Smooth muscle cell of trachea (primary cell): ENCODE results near the gene USP17L11. TPM values are rescaled to one million over a fixed set of nuclear protein-coding genes. Genes with fewer than 3 reads are reported as not detected.

Source experiments
- total RNA-seq: library from RNA; depleted of rRNA; stranded (reverse); fragments of >200 nt; gene quantifications from 2 replicates; pipeline ENCODE4 v1.2.1, GENCODE V29; 2014

USP17L11 gene, protein sequence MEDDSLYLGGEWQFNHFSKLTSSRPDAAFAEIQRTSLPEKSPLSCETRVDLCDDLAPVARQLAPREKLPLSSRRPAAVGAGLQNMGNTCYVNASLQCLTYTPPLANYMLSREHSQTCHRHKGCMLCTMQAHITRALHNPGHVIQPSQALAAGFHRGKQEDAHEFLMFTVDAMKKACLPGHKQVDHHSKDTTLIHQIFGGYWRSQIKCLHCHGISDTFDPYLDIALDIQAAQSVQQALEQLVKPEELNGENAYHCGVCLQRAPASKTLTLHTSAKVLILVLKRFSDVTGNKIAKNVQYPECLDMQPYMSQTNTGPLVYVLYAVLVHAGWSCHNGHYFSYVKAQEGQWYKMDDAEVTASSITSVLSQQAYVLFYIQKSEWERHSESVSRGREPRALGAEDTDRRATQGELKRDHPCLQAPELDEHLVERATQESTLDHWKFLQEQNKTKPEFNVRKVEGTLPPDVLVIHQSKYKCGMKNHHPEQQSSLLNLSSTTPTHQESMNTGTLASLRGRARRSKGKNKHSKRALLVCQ
- total RNA-seq = not detected in 2 replicates

DNA sequence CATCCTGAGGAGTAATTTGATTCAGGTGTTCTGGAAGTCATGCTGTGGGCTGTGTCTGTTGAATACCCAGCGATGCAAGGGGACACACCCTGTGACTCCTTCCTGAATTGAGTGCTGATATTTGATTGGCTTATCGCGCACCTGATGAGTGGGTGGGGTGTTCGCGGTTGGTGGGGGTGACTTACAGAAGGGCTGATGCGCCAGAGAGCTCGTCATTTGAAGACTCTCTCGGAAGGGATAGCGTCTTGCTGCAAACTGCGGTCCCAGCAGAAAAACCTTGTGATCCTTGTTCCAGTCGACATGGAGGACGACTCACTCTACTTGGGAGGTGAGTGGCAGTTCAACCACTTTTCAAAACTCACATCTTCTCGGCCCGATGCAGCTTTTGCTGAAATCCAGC lies at the start of gene USP17L11:
Gene USP17L11 (plus strand): TSS at position 301 of the 400 bp plus-strand sequence. CDS start 0 bp downstream, at position 301.

DNA sequence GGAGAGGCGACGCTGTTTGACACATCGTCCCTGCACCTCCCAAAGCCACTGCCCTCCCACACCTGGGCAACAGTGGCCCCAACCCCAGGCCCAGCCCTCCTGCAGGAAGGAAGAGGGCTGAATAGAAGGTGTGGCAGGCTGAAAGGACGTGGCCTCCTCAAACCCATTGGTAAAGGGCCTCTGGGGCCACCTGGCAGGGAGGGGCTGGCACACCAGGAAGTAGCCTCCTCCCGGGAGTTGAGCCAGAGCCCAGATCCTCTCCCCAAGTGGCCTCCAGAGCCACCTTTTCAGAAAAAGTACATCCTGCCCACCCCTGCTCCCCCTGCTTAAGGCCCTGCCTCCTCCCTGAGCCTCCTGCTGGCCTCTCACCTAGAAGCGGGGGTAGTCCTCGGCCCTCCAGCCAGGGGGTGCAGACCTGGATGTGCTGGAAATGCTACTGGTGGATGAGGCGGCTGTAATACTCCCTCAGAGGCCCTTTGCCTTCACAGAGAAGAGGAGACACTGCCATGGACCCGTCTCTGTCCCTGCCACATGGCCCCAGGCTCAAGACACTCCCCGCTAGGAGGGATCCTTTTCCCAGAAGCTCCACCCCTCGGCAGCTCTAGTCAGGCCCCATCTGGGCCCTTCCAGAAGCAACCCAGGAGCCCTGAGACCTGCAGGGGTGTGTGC lies 45.3 kb upstream of the USP17L11 start, which contains the start of gene FAM90A26:
Gene FAM90A26 (plus strand): TSS at position 619 of the 669 bp plus-strand sequence. CDS start 2,764 bp downstream, outside the sequence.

DNA sequence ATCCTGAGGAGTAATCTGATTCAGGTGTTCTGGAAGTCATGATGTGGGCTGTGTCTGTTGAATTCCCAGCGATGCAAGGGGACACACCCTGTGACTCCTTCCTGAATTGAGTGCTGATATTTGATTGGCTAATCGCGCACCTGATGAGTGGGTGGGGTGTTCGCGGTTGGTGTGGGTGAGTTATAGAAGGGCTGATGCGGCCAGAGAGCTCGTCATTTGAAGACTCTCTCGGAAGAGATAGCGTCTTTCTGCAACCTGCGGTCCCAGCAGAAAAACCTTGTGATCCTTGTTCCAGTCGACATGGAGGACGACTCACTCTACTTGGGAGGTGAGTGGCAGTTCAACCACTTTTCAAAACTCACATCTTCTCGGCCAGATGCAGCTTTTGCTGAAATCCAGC lies 4.8 kb upstream of the USP17L11 start, which contains the start of gene USP17L10:
Gene USP17L10 (plus strand): TSS at position 301 of the 400 bp plus-strand sequence. CDS start 0 bp downstream, at position 301.

DNA sequence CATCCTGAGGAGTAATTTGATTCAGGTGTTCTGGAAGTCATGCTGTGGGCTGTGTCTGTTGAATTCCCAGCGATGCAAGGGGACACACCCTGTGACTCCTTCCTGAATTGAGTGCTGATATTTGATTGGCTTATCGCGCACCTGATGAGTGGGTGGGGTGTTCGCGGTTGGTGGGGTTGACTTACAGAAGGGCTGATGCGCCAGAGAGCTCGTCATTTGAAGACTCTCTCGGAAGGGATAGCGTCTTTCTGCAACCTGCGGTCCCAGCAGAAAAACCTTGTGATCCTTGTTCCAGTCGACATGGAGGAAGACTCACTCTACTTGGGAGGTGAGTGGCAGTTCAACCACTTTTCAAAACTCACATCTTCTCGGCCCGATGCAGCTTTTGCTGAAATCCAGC lies 4.6 kb downstream of the USP17L11 start, which contains the start of gene USP17L12:
Gene USP17L12 (plus strand): TSS at position 301 of the 400 bp plus-strand sequence. CDS start 0 bp downstream, at position 301.

DNA sequence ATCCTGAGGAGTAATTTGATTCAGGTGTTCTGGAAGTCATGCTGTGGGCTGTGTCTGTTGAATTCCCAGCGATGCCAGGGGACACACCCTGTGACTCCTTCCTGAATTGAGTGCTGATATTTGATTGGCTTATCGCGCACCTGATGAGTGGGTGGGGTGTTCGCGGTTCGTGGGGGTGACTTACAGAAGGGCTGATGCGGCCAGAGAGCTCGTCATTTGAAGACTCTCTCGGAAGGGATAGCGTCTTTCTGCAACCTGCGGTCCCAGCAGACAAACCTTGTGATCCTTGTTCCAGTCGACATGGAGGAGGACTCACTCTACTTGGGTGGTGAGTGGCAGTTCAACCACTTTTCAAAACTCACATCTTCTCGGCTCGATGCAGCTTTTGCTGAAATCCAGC lies 9.4 kb downstream of the USP17L11 start, which contains the start of gene USP17L13:
Gene USP17L13 (plus strand): TSS at position 301 of the 400 bp plus-strand sequence. CDS start 0 bp downstream, at position 301.

DNA sequence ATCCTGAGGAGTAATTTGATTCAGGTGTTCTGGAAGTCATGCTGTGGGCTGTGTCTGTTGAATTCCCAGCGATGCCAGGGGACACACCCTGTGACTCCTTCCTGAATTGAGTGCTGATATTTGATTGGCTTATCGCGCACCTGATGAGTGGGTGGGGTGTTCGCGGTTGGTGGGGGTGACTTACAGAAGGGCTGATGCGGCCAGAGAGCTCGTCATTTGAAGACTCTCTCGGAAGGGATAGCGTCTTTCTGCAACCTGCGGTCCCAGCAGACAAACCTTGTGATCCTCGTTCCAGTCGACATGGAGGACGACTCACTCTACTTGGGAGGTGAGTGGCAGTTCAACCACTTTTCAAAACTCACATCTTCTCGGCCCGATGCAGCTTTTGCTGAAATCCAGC lies 18.9 kb downstream of the USP17L11 start, which contains the start of gene USP17L15:
Gene USP17L15 (plus strand): TSS at position 301 of the 400 bp plus-strand sequence. CDS start 0 bp downstream, at position 301.

DNA sequence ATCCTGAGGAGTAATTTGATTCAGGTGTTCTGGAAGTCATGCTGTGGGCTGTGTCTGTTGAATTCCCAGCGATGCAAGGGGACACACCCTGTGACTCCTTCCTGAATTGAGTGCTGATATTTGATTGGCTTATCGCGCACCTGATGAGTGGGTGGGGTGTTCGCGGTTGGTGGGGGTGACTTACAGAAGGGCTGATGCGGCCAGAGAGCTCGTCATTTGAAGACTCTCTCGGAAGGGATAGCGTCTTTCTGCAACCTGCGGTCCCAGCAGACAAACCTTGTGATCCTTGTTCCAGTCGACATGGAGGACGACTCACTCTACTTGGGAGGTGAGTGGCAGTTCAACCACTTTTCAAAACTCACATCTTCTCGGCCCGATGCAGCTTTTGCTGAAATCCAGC lies 28.4 kb downstream of the USP17L11 start, which contains the start of gene USP17L17:
Gene USP17L17 (plus strand): TSS at position 301 of the 400 bp plus-strand sequence. CDS start 0 bp downstream, at position 301.

DNA sequence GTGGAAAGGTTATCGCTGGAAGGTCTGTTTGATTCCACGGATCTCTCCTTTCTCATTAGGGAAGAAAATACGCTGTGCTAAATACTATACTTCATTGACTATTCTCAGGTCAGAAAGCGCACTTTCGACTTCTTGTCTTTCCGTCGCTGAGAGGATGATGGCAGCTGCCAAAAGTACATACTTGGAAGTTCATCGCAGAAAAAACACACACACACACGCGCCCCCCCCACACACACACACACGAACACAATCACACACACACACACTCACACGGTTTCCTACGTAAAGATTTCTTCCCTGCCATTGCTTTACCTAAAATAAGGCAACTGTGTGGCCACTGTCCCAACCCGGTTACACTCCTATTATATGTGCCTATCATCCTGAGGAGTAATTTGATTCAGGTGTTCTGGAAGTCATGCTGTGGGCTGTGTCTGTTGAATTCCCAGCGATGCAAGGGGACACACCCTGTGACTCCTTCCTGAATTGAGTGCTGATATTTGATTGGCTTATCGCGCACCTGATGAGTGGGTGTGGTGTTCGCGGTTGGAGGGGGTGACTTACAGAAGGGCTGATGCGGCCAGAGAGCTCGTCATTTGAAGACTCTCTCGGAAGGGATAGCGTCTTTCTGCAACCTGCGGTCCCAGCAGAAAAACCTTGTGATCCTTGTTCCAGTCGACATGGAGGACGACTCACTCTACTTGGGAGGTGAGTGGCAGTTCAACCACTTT lies 32.9 kb downstream of the USP17L11 start, which contains the start of gene USP17L18:
Gene USP17L18 (plus strand): TSS at position 678 of the 728 bp plus-strand sequence. CDS start 0 bp downstream, at position 678.

DNA sequence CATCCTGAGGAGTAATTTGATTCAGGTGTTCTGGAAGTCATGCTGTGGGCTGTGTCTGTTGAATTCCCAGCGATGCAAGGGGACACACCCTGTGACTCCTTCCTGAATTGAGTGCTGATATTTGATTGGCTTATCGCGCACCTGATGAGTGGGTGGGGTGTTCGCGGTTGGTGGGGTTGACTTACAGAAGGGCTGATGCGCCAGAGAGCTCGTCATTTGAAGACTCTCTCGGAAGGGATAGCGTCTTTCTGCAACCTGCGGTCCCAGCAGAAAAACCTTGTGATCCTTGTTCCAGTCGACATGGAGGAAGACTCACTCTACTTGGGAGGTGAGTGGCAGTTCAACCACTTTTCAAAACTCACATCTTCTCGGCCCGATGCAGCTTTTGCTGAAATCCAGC lies 37.9 kb downstream of the USP17L11 start, which contains the start of gene USP17L19:
Gene USP17L19 (plus strand): TSS at position 301 of the 400 bp plus-strand sequence. CDS start 0 bp downstream, at position 301.

DNA sequence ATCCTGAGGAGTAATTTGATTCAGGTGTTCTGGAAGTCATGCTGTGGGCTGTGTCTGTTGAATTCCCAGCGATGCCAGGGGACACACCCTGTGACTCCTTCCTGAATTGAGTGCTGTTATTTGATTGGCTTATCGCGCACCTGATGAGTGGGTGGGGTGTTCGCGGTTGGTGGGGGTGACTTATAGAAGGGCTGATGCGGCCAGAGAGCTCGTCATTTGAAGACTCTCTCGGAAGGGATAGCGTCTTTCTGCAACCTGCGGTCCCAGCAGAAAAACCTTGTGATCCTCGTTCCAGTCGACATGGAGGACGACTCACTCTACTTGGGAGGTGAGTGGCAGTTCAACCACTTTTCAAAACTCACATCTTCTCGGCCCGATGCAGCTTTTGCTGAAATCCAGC lies 42.6 kb downstream of the USP17L11 start, which contains the start of gene USP17L20:
Gene USP17L20 (plus strand): TSS at position 301 of the 400 bp plus-strand sequence. CDS start 0 bp downstream, at position 301.

DNA sequence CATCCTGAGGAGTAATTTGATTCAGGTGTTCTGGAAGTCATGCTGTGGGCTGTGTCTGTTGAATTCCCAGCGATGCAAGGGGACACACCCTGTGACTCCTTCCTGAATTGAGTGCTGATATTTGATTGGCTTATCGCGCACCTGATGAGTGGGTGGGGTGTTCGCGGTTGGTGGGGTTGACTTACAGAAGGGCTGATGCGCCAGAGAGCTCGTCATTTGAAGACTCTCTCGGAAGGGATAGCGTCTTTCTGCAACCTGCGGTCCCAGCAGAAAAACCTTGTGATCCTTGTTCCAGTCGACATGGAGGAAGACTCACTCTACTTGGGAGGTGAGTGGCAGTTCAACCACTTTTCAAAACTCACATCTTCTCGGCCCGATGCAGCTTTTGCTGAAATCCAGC lies 47.4 kb downstream of the USP17L11 start, which contains the start of gene USP17L21:
Gene USP17L21 (plus strand): TSS at position 301 of the 400 bp plus-strand sequence. CDS start 0 bp downstream, at position 301.

Other genes starting within 250 kb of the USP17L11 start
- not detected in 2 replicates for gene FAM90A26, start 45.0 kb upstream of the USP17L11 start, total RNA-seq
- not detected in 2 replicates for gene USP17L10, start 4.7 kb upstream of the USP17L11 start, total RNA-seq
- not detected in 2 replicates for gene USP17L12, start 4.7 kb downstream of the USP17L11 start, total RNA-seq
- gene USP17L13, start 9.5 kb downstream of the USP17L11 start, total RNA-seq = not detected in 2 replicates
- gene USP17L15, start 19.0 kb downstream of the USP17L11 start, total RNA-seq = not detected in 2 replicates
- gene USP17L17, start 28.5 kb downstream of the USP17L11 start, total RNA-seq = not detected in 2 replicates
- not detected in 2 replicates for gene USP17L18, start 33.2 kb downstream of the USP17L11 start, total RNA-seq
- gene USP17L19, start 38.0 kb downstream of the USP17L11 start, total RNA-seq = not detected in 2 replicates
- gene USP17L20, start 42.7 kb downstream of the USP17L11 start, total RNA-seq = not detected in 2 replicates
- gene USP17L21, start 47.5 kb downstream of the USP17L11 start, total RNA-seq = not detected in 2 replicates
- gene USP17L22, start 52.2 kb downstream of the USP17L11 start, total RNA-seq = not detected in 2 replicates
- gene USP17L24, start 109.8 kb downstream of the USP17L11 start, total RNA-seq = not detected in 2 replicates
- not detected in 2 replicates for gene USP17L25, start 114.5 kb downstream of the USP17L11 start, total RNA-seq
- gene USP17L26, start 119.3 kb downstream of the USP17L11 start, total RNA-seq = not detected in 2 replicates
- gene USP17L5, start 124.0 kb downstream of the USP17L11 start, total RNA-seq = not detected in 2 replicates
- not detected in 2 replicates for gene USP17L27, start 128.7 kb downstream of the USP17L11 start, total RNA-seq
- not detected in 2 replicates for gene USP17L28, start 133.5 kb downstream of the USP17L11 start, total RNA-seq
- not detected in 2 replicates for gene USP17L29, start 138.2 kb downstream of the USP17L11 start, total RNA-seq
- gene USP17L30, start 147.7 kb downstream of the USP17L11 start, total RNA-seq = not detected in 2 replicates
- gene DEFB131A, start 229.0 kb downstream of the USP17L11 start, total RNA-seq = not detected in 2 replicates